Naive thymus-derived CD8-positive, alpha-beta T cell (primary cell): ENCODE results near the gene HSPA8. TPM values are rescaled to one million over a fixed set of nuclear protein-coding genes. Genes with fewer than 3 reads are reported as not detected.
"Not testable (repeated sequence)": the region's sequence is repeated elsewhere in the genome, so short reads cannot be mapped to it uniquely, and the experiment has no call there.

Source experiments
- ATAC-seq, 2 donors: fragments of 150-1000 bp; cut with Tn5 transposase in 1 of 2; sonication (Bioruptor Pico), chemical (Tn5 transposase) in 1 of 2; 1 replicate in 1 of 2; 2 replicates in 1 of 2; pipeline ENCODE4 v1.10.0; 2021; ENCODE audit warnings: mild to moderate bottlenecking in 2 of 2, moderate library complexity in 2 of 2
- POLR2A ChIA-PET: fragments of 350-600 bp; sonication (Branson Sonifier 250); formaldehyde crosslinking; loops from one replicate; lab custom pipeline; 2021; ENCODE audit warnings: antibody characterized with exemption; lab: Charles Lee
- DNase-seq, 10 donors: peaks; one replicate each; pipeline versions ENCODE4 v3.0.0 to v3.0.0-alpha.2; 2020 to 2022
- H3K27ac Mint-ChIP-seq, 10 donors: one replicate each; pipeline ENCODE4 v1.8.0; 2020 to 2022; ENCODE audit warnings: mild to moderate bottlenecking in 10 of 10, mixed read lengths in 10 of 10, moderate library complexity in 4 of 10, inconsistent platforms in 1 of 10
- H3K27me3 Mint-ChIP-seq, 5 donors: one replicate each; pipeline ENCODE4 v1.8.0; 2021 to 2022; ENCODE audit warnings: mixed read lengths in 5 of 5
- H3K36me3 Mint-ChIP-seq, 3 donors: one replicate each; pipeline ENCODE4 v1.8.0; 2020 to 2022; ENCODE audit warnings: mixed read lengths in 3 of 3, mild to moderate bottlenecking in 2 of 3, inconsistent platforms in 1 of 3
- H3K4me1 Mint-ChIP-seq, 4 donors: one replicate each; pipeline ENCODE4 v1.8.0; 2021 to 2022; ENCODE audit warnings: mixed read lengths in 4 of 4
- H3K4me3 Mint-ChIP-seq, 10 donors: one replicate each; pipeline ENCODE4 v1.8.0; 2020 to 2022; ENCODE audit warnings: mild to moderate bottlenecking in 10 of 10, mixed read lengths in 10 of 10, moderate library complexity in 6 of 10, inconsistent platforms in 1 of 10
- H3K9me3 Mint-ChIP-seq, 9 donors: one replicate each; pipeline ENCODE4 v1.8.0; 2020 to 2022; ENCODE audit warnings: mixed read lengths in 9 of 9, mild to moderate bottlenecking in 3 of 9, inconsistent platforms in 1 of 9, moderate library complexity in 1 of 9
- polyA plus RNA-seq, 3 donors: library from polyadenylated mRNA; unstranded; fragments of 300-500 nt; fragmentation: Illumina TruSeq; gene quantifications; one replicate each; pipeline ENCODE4 v1.2.3, GENCODE V29; 2021
- total RNA-seq, 8 experiments: library from RNA in 2 of 8; stranded (reverse) in 2 of 8; gene quantifications; one replicate each; pipeline ENCODE4 v1.2.3 and lab custom pipeline; 2021 to 2026

Gene HSPA8
- total and polyA plus RNA-seq, 5 experiments from 2014 or later: 892 to 1,399 (median 1,075) TPM

GRCh38 chr11:123090168-123090567, 28.2 kb upstream of the HSPA8 start:
- POLR2A ChIA-PET: interaction anchor here (0.6 to 14.6 kb wide), 6 partner anchors 13 to 1609 kb away, joined by 3 to 220 read pairs (median 4); partner anchors contain the start of genes CRTAM and HSPA8
- H3K27me3 Mint-ChIP-seq, H3K9me3 Mint-ChIP-seq, H3K4me3 Mint-ChIP-seq, DNase-seq, H3K36me3 Mint-ChIP-seq, ATAC-seq: not testable (repeated sequence)
- peaks cover 3 to 33% (median 22%) of the 10 kb centered on the region in 4 donors for H3K4me1 Mint-ChIP-seq
- H3K27ac Mint-ChIP-seq: peak overlapping the region in 1 of 10 donors; percentile 40

- H3K27me3 Mint-ChIP-seq, DNase-seq, H3K36me3 Mint-ChIP-seq, H3K4me3 Mint-ChIP-seq, ATAC-seq, H3K9me3 Mint-ChIP-seq: not testable (repeated sequence)
- Mint-ChIP-seq H3K4me1 (peaks cover 3 to 38% (median 23%) of the 10 kb centered on the region in 4 donors), H3K27ac (peak overlapping the region in 7 of 10 donors; percentile 11 to 93 (median 52))
- POLR2A ChIA-PET: interaction anchor here (1.8 to 14.6 kb wide), 3 partner anchors 14 to 28 kb away, joined by 13 to 220 read pairs (median 46); partner anchors contain the start of gene HSPA8
Measured at GRCh38 chr11:123088896-123089295, 27.0 kb upstream of the HSPA8 start.

GRCh38 chr11:123087657-123088056, 25.7 kb upstream of the HSPA8 start:
- not testable (repeated sequence) for H3K9me3 Mint-ChIP-seq, H3K27me3 Mint-ChIP-seq, H3K36me3 Mint-ChIP-seq
- peak overlapping the region; percentile 84 to 98 (median 92) for H3K27ac Mint-ChIP-seq
- ATAC-seq (peak; percentile 93 to 97), DNase-seq (peak in 4 of 10 donors; percentile 21 to 62 (median 50))
- peaks cover 3 to 50% (median 34%) of the 10 kb centered on the region in 4 donors for H3K4me1 Mint-ChIP-seq
- H3K4me3 Mint-ChIP-seq: peak overlapping the region; percentile 53 to 79 (median 68)
- POLR2A ChIA-PET: interaction anchor here (0.9 to 14.6 kb wide), 4 partner anchors 13 to 27 kb away, joined by 6 to 220 read pairs (median 30); partner anchors contain the start of gene HSPA8

- DNase-seq (no peak), ATAC-seq (no peak)
- Mint-ChIP-seq H3K9me3 (peaks cover 0 to 4% (median 0%) of the 10 kb centered on the region in 9 donors), H3K27ac (peak overlapping the region; percentile 31 to 93 (median 90)), H3K36me3 (peaks cover 0 to 8% (median 0%) of the 10 kb centered on the region in 3 donors), H3K4me1 (peaks cover 3 to 52% (median 34%) of the 10 kb centered on the region in 4 donors), H3K4me3 (peak overlapping the region in 9 of 10 donors; percentile 6 to 58 (median 41)), H3K27me3 (no peaks in the 10 kb centered on the region)
- POLR2A ChIA-PET: interaction anchor here (0.8 to 14.6 kb wide), 3 partner anchors 9 to 26 kb away, joined by 4 to 220 read pairs (median 46); partner anchors contain the start of gene HSPA8
Measured at GRCh38 chr11:123086305-123086704, 24.4 kb upstream of the HSPA8 start.

- POLR2A ChIA-PET: interaction anchor here (0.7 to 14.6 kb wide), 8 partner anchors 8 to 184 kb away, joined by 3 to 220 read pairs (median 6); partner anchors contain the start of gene HSPA8
- no peak for ATAC-seq
- Mint-ChIP-seq H3K4me3 (no peak overlapping the region), H3K9me3 (peaks cover 0 to 4% (median 0%) of the 10 kb centered on the region in 9 donors), H3K36me3 (peaks cover 0 to 8% (median 0%) of the 10 kb centered on the region in 3 donors), H3K27me3 (no peaks in the 10 kb centered on the region), H3K4me1 (peaks cover 3 to 50% (median 34%) of the 10 kb centered on the region in 4 donors), H3K27ac (peak overlapping the region in 5 of 10 donors; percentile 15 to 93 (median 34))
- DNase-seq: no peak
Measured at GRCh38 chr11:123085497-123085896, 23.6 kb upstream of the HSPA8 start.

- H3K4me3 Mint-ChIP-seq: no peak overlapping the region
- POLR2A ChIA-PET: interaction anchor here (0.7 to 14.6 kb wide), 2 partner anchors 24 to 428 kb away, joined by 4 to 220 read pairs; partner anchors contain the start of gene HSPA8
Measured at GRCh38 chr11:123084454-123084853, 22.5 kb upstream of the HSPA8 start.

GRCh38 chr11:123083623-123084029, 21.7 kb upstream of the HSPA8 start:
- H3K27ac Mint-ChIP-seq: peak overlapping the region in 7 of 10 donors; percentile 6 to 80 (median 66)
- peaks cover 4 to 49% (median 33%) of the 10 kb centered on the region in 4 donors for H3K4me1 Mint-ChIP-seq
- H3K36me3 Mint-ChIP-seq: peaks cover 0 to 8% (median 0%) of the 10 kb centered on the region in 3 donors
- ATAC-seq (no peak), DNase-seq (peak in 1 of 10 donors; percentile 58)
- no peaks in the 10 kb centered on the region for H3K27me3 Mint-ChIP-seq
- H3K4me3 Mint-ChIP-seq: peak overlapping the region in 2 of 10 donors; percentile 11 to 39
- POLR2A ChIA-PET: interaction anchor here (0.5 to 14.6 kb wide), 3 partner anchors 9 to 23 kb away, joined by 3 to 220 read pairs (median 3); partner anchors contain the start of gene HSPA8
- H3K9me3 Mint-ChIP-seq: peaks cover 0 to 4% (median 0%) of the 10 kb centered on the region in 9 donors

More at GRCh38 chr11:123084454-123084853, 22.5 kb upstream of the HSPA8 start:
- ATAC-seq (no peak), DNase-seq (no peak)
- Mint-ChIP-seq H3K4me1 (peaks cover 4 to 54% (median 35%) of the 10 kb centered on the region in 4 donors), H3K27me3 (no peaks in the 10 kb centered on the region), H3K27ac (no peak overlapping the region), H3K36me3 (peaks cover 0 to 8% (median 0%) of the 10 kb centered on the region in 3 donors), H3K9me3 (peaks cover 0 to 4% (median 0%) of the 10 kb centered on the region in 9 donors)

- H3K4me3 Mint-ChIP-seq: peak overlapping the region in 1 of 10 donors; percentile 0
Measured at GRCh38 chr11:123082977-123083376, 21.0 kb upstream of the HSPA8 start.

GRCh38 chr11:123080015-123080414, 18.1 kb upstream of the HSPA8 start:
- ATAC-seq (no peak), DNase-seq (no peak)
- H3K4me3 Mint-ChIP-seq: no peak overlapping the region
- H3K27ac Mint-ChIP-seq: peak overlapping the region in 3 of 10 donors; percentile 8 to 46 (median 35)
- H3K27me3 Mint-ChIP-seq: no peaks in the 10 kb centered on the region
- POLR2A ChIA-PET: interaction anchor here (0.7 to 14.6 kb wide), 5 partner anchors 9 to 30 kb away, joined by 3 to 220 read pairs (median 4); partner anchors contain the start of gene HSPA8
- H3K36me3 Mint-ChIP-seq: peaks cover 0 to 8% (median 2%) of the 10 kb centered on the region in 3 donors
- peaks cover 4 to 25% (median 15%) of the 10 kb centered on the region in 4 donors for H3K4me1 Mint-ChIP-seq
- H3K9me3 Mint-ChIP-seq: peaks cover 0 to 4% (median 0%) of the 10 kb centered on the region in 9 donors

More at GRCh38 chr11:123082977-123083376, 21.0 kb upstream of the HSPA8 start:
- DNase-seq: no peak
- Mint-ChIP-seq H3K36me3 (peaks cover 0 to 8% (median 0%) of the 10 kb centered on the region in 3 donors), H3K4me1 (peaks cover 2 to 42% (median 30%) of the 10 kb centered on the region in 4 donors), H3K9me3 (peaks cover 0 to 4% (median 0%) of the 10 kb centered on the region in 9 donors), H3K27ac (peak overlapping the region in 7 of 10 donors; percentile 9 to 80 (median 54)), H3K27me3 (no peaks in the 10 kb centered on the region)
- ATAC-seq: no peak
- POLR2A ChIA-PET: interaction anchor here (0.5 to 14.6 kb wide), 4 partner anchors 8 to 22 kb away, joined by 3 to 220 read pairs (median 3); partner anchors contain the start of gene HSPA8

GRCh38 chr11:123076484-123076883, 14.5 kb upstream of the HSPA8 start:
- Mint-ChIP-seq H3K27ac (peak overlapping the region in 2 of 10 donors; percentile 2 to 5), H3K4me3 (no peak overlapping the region), H3K27me3 (no peaks in the 10 kb centered on the region), H3K9me3 (no peaks in the 10 kb centered on the region), H3K36me3 (peaks cover 0 to 6% (median 0%) of the 10 kb centered on the region in 3 donors), H3K4me1 (peaks cover 17 to 31% (median 26%) of the 10 kb centered on the region in 4 donors)
- POLR2A ChIA-PET: interaction anchor here (14.6 kb wide), 1 partner anchor 16 kb away, joined by 220 read pairs; the partner anchor contains the start of gene HSPA8
- no peak for ATAC-seq
- DNase-seq: no peak

- Mint-ChIP-seq H3K27me3 (no peaks in the 10 kb centered on the region), H3K9me3 (no peaks in the 10 kb centered on the region), H3K4me3 (peak overlapping the region in 1 of 10 donors; percentile 19), H3K36me3 (peaks cover 0 to 6% (median 0%) of the 10 kb centered on the region in 3 donors), H3K27ac (peak overlapping the region in 8 of 10 donors; percentile 60 to 100 (median 86)), H3K4me1 (peaks cover 28 to 53% (median 50%) of the 10 kb centered on the region in 4 donors)
- POLR2A ChIA-PET: interaction anchor here (0.7 to 9.4 kb wide), 7 partner anchors 9 to 38 kb away, joined by 3 to 77 read pairs (median 4); partner anchors contain the start of gene HSPA8
- DNase-seq (no peak), ATAC-seq (no peak)
Measured at GRCh38 chr11:123073343-123074057, 11.6 kb upstream of the HSPA8 start.
